Epithelial cell of esophagus (primary cell): Measurements from ENCODE around the gene OTOP2.

Experiments used
- DNase-seq: peaks from one replicate; pipeline ENCODE4 v3.0.0; 2010; ENCODE audit warnings: low read depth
- H3K4me3 ChIP-seq: 2 replicates; pipeline ENCODE4 v1.5.1; 2011; ENCODE audit warnings: mild to moderate bottlenecking, low read length, control low read depth
- TF ChIP-seq, protein P1 (sequence below): IDR thresholded peaks from 2 replicates; pipeline ENCODE4 v1.5.1; 2011; ENCODE audit warnings: low read depth, mild to moderate bottlenecking, low read length, control low read depth, inconsistent platforms; ENCODE audit not compliant: insufficient read depth; ENCODE audit errors: missing control alignments

OTOP2 gene

GRCh38 chr17:74879308-74879707 is 44.8 kb upstream of the OTOP2 start:
- DNase-seq, result no peak
- H3K4me3 ChIP-seq, result no peak overlapping the region
- TF ChIP-seq, protein P1, sequence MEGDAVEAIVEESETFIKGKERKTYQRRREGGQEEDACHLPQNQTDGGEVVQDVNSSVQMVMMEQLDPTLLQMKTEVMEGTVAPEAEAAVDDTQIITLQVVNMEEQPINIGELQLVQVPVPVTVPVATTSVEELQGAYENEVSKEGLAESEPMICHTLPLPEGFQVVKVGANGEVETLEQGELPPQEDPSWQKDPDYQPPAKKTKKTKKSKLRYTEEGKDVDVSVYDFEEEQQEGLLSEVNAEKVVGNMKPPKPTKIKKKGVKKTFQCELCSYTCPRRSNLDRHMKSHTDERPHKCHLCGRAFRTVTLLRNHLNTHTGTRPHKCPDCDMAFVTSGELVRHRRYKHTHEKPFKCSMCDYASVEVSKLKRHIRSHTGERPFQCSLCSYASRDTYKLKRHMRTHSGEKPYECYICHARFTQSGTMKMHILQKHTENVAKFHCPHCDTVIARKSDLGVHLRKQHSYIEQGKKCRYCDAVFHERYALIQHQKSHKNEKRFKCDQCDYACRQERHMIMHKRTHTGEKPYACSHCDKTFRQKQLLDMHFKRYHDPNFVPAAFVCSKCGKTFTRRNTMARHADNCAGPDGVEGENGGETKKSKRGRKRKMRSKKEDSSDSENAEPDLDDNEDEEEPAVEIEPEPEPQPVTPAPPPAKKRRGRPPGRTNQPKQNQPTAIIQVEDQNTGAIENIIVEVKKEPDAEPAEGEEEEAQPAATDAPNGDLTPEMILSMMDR, result no peak

DNA sequence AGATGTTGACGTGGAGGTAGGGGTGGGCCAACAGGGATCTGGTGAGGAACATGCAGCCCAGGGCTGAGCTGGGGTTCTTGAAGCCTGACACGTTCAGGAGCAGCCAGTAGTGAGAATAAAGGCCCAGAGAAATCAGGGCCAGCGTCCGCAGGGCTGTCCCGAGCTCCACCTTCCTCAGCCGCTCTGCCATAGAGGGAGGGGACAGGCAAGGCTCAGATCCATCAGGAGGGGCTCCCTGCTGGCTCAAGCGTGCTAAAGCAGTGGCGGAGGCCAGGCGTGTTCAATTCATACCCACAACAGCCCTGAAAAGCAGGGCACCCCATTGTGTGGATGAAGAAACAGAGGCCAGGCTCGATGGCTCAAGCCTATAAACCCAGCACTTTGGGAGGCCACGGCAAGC is 43.0 kb upstream of the OTOP2 start:
- TF ChIP-seq, protein P1, result no peak
- DNase-seq, result no peak
- no peak overlapping the region for H3K4me3 ChIP-seq

DNA sequence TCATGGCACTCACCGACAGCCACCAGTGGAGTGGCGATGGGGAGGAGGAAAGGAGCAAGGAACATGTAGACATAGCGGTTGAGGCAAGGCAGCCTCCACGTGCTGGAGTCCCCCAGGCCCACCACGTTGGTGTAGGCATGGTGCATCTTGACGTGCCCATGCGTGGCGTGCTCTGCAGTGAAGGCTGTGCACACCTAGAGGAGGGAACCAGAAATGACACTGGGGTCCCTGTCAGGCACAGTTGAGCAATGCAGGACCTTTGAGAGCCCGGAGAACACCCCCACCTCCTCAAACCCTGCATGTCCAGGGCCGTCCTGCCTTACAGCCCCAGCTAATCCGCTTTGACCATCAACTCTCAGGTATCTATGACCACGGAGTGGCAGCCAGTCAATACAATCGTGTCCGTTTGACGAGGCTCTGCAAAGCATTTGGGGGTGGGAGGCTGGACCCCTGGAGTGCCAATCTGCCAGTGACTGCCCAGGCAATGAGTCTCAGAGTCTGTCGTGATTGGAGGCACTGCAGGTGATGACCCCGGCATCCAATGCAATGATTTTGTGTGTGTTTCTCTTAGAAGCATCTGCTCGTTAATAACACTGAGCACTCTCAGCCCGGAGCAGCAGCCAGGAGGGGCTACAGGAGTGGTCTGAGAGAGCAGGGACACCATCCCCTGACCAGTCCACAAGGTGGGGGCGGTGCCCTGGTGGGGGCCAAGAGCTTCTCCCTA is 41.4 kb upstream of the OTOP2 start:
- TF ChIP-seq, protein P1, result no peak
- no peak for DNase-seq
- H3K4me3 ChIP-seq, result no peak overlapping the region

GRCh38 chr17:74883241-74883745 is 40.8 kb upstream of the OTOP2 start:
- TF ChIP-seq, protein P1, result no peak
- peak; percentile 39 for DNase-seq
- no peak overlapping the region for H3K4me3 ChIP-seq

DNA sequence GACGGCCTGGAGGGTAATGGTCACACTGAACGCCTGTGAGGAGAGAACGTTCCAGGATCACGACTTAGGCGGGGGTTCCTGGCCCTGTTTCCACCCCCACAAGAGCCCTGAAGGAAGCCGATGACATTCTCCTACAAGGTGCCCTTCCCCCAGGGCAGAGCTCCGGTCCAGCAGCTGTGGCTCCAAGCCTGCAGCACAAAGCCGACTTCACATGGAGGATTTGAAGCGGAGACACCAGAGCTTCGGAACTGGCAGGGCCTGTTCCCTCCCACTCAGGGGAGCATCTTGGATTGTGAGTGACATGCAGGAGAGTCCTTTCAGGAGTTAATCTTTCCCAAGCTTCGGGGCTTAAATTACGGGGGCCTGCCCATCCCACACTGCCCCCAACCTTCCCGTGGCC is 35.6 kb upstream of the OTOP2 start:
- H3K4me3 ChIP-seq, result no peak overlapping the region
- DNase-seq, result no peak
- TF ChIP-seq, protein P1, result no peak

DNA sequence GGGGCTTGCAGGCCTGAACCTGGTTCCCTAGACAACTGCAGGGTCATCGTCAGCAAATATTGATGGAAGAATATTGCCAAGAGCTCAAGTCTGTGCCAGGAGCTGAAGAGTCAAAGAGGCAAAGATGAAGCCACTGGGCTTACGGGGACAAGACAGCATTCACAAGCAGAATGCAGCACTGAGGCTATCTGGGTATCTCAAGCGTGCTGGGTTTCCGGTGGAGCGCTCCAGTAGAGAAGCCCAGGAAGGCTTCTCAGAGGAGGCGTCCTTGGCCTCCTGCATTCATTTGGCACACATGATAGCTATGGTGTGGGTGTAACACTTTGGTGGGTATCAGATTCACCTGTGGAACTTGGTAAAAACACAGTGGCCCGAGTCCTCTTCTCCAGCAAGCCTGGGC is 33.5 kb upstream of the OTOP2 start:
- no peak for DNase-seq
- TF ChIP-seq, protein P1, result no peak
- no peak overlapping the region for H3K4me3 ChIP-seq

GRCh38 chr17:74892013-74892841 is 31.8 kb upstream of the OTOP2 start:
- TF ChIP-seq, protein P1, result no peak
- DNase-seq, result no peak
- H3K4me3 ChIP-seq, result no peak overlapping the region
